GM12892 (cell line): ENCODE measurements around the gene ANGEL2.
A peak's percentile ranks its signal among the peaks of the same experiment; 100 is the strongest.

ENCODE experiments used
- DNase-seq: peaks from one replicate; pipeline ENCODE4 v3.0.0; 2011; ENCODE audit not compliant: insufficient read length
- FAIRE-seq: peaks from 2 replicates; lab custom pipeline; 2011; peaks lifted over from hg19 to GRCh38; lab: Jason Lieb, UNC
- POLR2A ChIP-seq: IDR thresholded peaks from 2 replicates; pipeline ENCODE4 v1.6.1; 2011; ENCODE audit warnings: low read depth, low read length, control low read depth
- POLR2AphosphoS5 ChIP-seq: IDR thresholded peaks from 2 replicates; pipeline ENCODE4 v1.6.1; 2011; ENCODE audit warnings: low read depth, low read length, control low read depth
- TAF1 ChIP-seq: IDR thresholded peaks from 2 replicates; pipeline ENCODE4 v1.6.1; 2011; ENCODE audit warnings: low read depth, mild to moderate bottlenecking, control low read depth, low read length, borderline replicate concordance

ANGEL2 gene

DNA sequence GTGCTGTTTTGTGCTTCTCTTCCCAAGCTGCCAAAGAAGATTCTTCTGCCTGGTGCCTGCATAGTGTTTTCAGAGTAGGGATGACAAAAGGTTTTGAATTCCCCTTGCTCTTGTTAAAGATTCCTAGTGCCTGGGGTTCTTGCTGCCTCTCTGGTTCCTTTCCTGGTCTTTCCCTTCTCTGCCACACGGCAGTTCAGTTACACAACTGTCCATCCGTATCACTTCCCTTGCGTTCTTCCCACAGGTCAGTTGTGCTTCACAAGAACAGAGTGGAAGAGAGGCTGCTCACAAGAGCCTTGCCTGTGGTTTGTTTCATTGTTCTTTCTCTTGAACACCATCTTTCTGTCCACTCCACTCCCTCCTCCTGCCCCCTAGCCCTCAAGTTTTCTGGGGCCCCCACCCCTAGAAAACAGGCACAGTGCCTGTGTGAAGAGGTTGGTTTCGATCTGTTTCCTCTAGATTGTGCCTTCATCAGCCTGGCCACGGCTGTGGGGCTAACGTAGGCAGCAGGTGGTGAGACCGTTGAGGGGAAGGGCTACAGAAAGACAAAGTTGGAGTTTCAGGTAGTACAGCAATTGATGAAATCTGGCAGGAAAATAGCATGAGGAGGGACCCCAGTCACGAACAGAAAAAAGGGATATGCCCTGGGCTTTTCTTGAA, 59.6 kb downstream of the ANGEL2 start:
- no peak for DNase-seq

GRCh38 chr1:212955098-212955497, 60.6 kb downstream of the ANGEL2 start:
- TF ChIP-seq POLR2A (peak; percentile 12; the same call in 1 of the 2 replicates), POLR2AphosphoS5 (0 out of 2 replicates have a peak, but pooled peaks have one; percentile 30), TAF1 (no peak)
- FAIRE-seq = peak; percentile 83
- DNase-seq = no peak

More for the DNA sequence above, 59.6 kb downstream of the ANGEL2 start:
- peak; percentile 73 for FAIRE-seq
- no peak for TF ChIP-seq POLR2AphosphoS5

DNA sequence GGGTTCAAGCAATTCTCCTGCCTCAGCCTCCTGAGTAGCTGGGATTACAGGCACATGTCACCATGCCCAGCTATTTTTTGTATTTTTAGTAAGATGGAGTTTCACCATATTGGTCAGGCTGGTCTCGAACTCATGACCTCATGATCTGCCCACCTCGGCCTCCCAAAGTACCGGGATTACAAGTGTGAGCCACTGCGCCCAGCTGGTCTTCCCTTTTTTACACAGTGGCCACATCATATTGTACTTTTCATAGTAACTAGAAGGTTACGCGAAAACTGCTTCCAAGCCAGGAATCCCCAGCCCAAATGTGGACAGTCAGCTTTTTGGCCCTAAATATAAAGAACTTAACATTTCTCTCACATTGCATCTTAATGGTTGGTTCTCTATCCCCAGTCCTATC, 61.2 kb downstream of the ANGEL2 start:
- DNase-seq (no peak), FAIRE-seq (peak; percentile 36)
- TF ChIP-seq TAF1 = no peak
- no peak for TF ChIP-seq POLR2AphosphoS5
- TF ChIP-seq POLR2A = no peak

DNA sequence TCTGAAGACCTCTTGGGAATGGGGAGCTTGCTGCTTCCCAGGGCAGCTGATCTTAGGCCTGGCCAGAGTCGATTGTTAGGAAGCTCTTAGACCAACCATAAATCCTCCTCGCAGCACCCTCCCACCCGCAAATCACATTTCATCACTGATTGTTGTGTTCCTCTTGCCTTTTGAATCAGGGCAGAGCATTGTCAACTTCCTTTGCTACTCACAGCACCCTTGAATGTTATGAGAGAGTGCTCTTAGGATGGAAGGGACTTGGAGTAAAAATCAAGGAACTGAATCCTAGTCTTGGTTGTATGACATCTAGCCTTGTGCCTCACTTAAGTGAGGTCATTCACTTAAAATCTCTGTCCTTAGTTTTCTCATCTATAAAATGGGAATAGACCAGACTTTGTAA, 62.3 kb downstream of the ANGEL2 start:
- FAIRE-seq = peak; percentile 78
- TF ChIP-seq POLR2AphosphoS5 = no peak
- TF ChIP-seq POLR2A = no peak
- TF ChIP-seq TAF1 = no peak
- DNase-seq = no peak

DNA sequence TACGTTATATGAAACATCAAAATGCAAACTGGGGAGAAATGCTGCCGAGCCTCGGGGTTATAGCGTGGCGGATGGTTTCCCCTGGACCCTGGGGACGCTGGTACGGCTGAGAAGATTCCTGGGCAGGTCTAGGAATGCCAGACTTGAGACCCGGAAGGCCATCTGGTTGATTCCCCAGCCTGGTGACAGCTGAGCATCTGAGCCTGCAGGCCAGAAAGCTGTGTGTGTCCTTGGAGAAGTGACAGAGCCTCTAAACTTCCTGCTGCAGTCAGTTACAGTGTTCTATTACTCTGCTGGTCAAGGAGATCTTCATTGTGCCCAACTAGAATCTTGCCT, 63.1 kb downstream of the ANGEL2 start:
- TF ChIP-seq POLR2AphosphoS5 = no peak
- no peak for TF ChIP-seq POLR2A
- TF ChIP-seq TAF1 = no peak
- FAIRE-seq (no peak), DNase-seq (no peak)

DNA sequence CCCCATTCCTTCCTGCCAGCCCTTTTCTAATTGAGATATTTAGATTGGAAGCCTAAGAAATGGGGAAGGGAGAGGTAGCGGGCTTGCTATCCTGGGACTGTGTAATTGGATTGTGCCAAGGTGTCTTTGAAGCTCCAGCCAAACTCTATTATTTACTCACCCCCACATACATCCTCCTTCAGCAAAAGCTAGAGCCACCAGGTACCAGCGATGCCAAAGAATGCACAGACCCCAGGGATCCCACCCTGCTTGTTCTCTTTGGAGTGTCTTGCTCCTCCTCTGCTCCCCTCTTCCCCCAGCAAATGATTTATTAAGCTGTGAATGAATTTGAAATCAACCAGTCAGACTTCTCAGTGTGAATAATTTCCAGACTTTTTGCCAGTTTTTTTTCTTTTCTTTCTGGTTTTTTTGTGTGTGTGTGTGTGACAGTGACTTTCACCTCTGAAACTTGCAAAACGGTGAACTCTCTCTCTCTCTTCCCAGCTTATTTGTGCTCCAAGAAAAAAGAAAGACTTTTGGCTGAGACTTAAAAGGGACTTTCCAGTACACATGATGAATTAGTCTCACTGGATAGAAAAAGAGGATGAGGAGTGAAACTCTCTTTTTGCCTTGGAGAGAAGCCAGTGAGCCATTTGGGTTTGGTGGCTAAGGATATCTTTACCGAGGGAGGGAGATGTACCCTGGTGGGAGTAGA, 63.6 kb downstream of the ANGEL2 start:
- TF ChIP-seq POLR2AphosphoS5 (no peak), TAF1 (no peak), POLR2A (no peak)
- no peak for DNase-seq
- FAIRE-seq = no peak

DNA sequence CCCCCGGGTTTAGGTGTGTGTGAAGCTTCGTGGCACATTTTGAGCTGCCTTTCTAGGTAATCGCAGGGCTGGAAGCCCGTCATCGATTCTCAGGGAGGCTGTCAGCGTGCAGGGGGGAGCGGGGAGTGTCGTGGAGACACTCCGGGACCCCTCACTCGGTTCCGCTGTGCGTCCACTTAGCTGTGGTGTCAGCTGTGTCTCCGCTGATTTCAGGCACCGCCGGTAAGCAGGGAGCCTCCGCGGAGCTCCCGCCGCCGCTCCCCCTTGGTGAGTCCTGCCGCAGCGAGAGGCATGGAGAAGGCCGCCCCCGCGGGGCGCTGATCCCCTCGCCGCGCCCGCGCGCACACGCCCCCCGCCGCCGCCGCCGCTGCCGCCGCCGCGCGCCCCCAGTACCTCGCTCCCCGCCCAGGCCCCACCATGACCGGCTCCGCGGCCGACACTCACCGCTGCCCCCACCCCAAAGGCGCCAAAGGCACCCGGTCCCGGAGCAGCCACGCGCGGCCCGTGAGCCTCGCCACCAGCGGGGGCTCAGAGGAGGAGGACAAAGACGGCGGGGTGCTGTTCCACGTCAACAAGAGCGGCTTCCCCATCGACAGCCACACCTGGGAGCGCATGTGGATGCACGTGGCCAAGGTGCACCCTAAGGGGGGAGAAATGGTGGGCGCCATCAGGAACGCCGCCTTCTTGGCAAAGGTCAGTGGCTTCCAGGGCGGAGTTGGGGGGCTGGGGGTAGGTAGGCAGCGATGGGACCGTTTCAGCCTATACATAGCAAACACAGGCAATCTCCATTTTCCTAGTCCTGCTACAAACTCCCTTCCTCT, 64.3 kb downstream of the ANGEL2 start:
- DNase-seq (no peak), FAIRE-seq (peak; percentile 38)

DNA sequence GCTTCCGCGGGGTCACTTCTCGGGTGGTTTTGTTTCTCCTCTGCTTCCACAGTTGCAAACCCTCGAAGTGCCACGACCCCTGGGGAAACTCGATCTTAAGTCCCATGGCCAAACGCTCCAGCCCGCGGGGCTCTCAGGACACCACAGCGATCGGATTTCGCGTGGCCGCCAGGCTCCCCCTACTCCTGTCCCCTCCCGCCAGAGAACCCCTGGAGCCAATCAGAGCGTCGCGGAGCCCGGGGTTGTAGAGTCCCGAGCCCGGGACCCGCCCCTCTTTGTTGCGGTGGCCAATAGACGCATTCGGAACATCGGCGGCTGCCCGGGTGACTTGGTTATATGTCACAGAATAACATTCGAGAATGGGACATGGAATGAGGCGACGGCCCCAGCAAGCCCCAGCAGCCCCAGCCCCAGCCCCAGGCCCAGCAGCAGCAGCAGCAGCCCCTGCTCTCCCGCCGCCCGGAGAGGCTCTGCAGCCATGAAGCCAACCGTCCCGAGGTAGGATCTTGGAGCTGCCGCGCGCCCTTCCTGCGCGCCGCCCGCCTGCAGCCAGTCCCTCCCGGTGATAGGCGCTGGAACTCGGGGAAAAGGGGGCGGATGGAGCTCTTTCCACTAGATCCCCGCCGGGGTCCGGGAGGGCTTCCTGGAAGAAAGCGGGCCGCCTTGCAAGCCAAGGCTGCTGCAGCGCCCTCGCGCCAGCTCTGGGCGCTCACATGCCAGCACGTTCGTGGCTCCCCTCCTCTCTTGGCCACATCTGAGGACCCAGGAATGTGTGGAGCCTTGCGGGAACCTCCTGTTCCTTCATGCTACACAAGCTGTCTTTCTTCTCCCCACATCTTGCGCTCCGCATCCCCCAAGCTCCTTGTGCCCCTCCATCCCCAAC, 65.2 kb downstream of the ANGEL2 start, which contains the start of gene VASH2:
Gene VASH2 (plus strand): TSS at position 299 of the 883 bp plus-strand sequence. CDS start 1,002 bp downstream, outside the sequence.
- FAIRE-seq (peak; percentile 87), DNase-seq (peak; percentile 92)
- TF ChIP-seq POLR2AphosphoS5 = no peak
- TF ChIP-seq TAF1 = peak; percentile 35; the same call in 1 of the 2 replicates
- no peak; the same call in 1 of the 2 replicates for TF ChIP-seq POLR2A

More for the DNA sequence above, 64.3 kb downstream of the ANGEL2 start:
- TF ChIP-seq POLR2A (no peak), POLR2AphosphoS5 (no peak), TAF1 (no peak)

- no peak for TF ChIP-seq POLR2A
- no peak for TF ChIP-seq POLR2AphosphoS5
- TF ChIP-seq TAF1 = no peak
- FAIRE-seq (no peak), DNase-seq (no peak)
These were observed 65.9 kb downstream of the ANGEL2 start for GRCh38 chr1:212949771-212950170.

GRCh38 chr1:212946872-212947271, 68.8 kb downstream of the ANGEL2 start:
- TF ChIP-seq TAF1 (no peak), POLR2A (no peak), POLR2AphosphoS5 (no peak)
- FAIRE-seq (no peak), DNase-seq (no peak)
